Glutamatergic neuron (in vitro differentiated cells): ENCODE data around the gene SNX22. TPM values are rescaled to one million over a fixed set of nuclear protein-coding genes. Genes with fewer than 3 reads are reported as not detected.

Experiments
- DNase-seq: peaks from one replicate; pipeline ENCODE4 v3.0.0; 2022
- H3K27ac Mint-ChIP-seq: one replicate; pipeline ENCODE4 v1.8.0; 2020; ENCODE audit warnings: mild to moderate bottlenecking, mixed read lengths, inconsistent platforms; ENCODE audit not compliant: unreplicated experiment
- H3K27me3 Mint-ChIP-seq: one replicate; pipeline ENCODE4 v1.8.0; 2020; ENCODE audit warnings: mild to moderate bottlenecking, moderate library complexity, mixed read lengths, inconsistent platforms; ENCODE audit not compliant: unreplicated experiment
- H3K36me3 Mint-ChIP-seq: one replicate; pipeline ENCODE4 v1.8.0; 2020; ENCODE audit warnings: mild to moderate bottlenecking, mixed read lengths, inconsistent platforms; ENCODE audit not compliant: unreplicated experiment
- H3K4me1 Mint-ChIP-seq: one replicate; pipeline ENCODE4 v1.8.0; 2020; ENCODE audit warnings: mild to moderate bottlenecking, low read depth, mixed read lengths, inconsistent platforms; ENCODE audit not compliant: unreplicated experiment
- H3K4me3 Mint-ChIP-seq: one replicate; pipeline ENCODE4 v1.8.0; 2020; ENCODE audit warnings: mild to moderate bottlenecking, mixed read lengths, inconsistent platforms; ENCODE audit not compliant: unreplicated experiment
- H3K9me3 Mint-ChIP-seq: one replicate; pipeline ENCODE4 v1.8.0; 2020; ENCODE audit warnings: mild to moderate bottlenecking, moderate library complexity, mixed read lengths, inconsistent platforms; ENCODE audit not compliant: unreplicated experiment
- total RNA-seq: library from RNA; stranded (reverse); fragmentation: NEBNext Ultra II Directional; extraction: Animal tissue kit (Norgen Biotek cat#: 25700); gene quantifications from one replicate; pipeline ENCODE4 v1.2.1, GENCODE V29; 2021; ENCODE audit not compliant: unreplicated experiment
- TF ChIP-seq, protein P1 (sequence below): fragments of 200-600 bp; sonication (generic); IDR thresholded peaks from one replicate; pipeline ENCODE4 v1.5.0; 2021; ENCODE audit not compliant: partially characterized antibody, unreplicated experiment

The SNX22 gene
- total RNA-seq, 1 donor from 2014 or later = 4.6 TPM

DNA sequence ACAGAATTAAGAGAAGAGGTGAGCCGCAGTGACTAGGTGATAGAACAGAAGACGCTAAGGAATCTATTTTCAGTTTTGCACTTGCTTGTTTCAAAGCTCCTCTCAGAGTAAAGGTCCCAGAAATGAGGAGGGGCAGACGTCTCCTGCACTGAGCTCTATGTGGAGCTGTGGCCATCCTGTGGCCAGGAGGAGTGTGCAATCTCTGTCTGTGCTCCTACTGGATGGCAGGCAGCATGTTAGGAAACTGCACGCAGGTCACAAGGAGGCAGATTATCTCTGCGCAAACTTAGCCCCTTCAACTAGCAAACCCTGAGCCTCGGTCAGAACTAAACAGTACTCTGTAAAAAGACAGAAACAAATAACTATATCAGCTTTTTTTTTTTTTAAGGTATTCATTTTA lies 42.4 kb downstream of the SNX22 start:
- H3K27me3 Mint-ChIP-seq = no peaks in the 10 kb centered on the region
- peaks cover 3% of the 10 kb centered on the region for H3K4me1 Mint-ChIP-seq
- H3K36me3 Mint-ChIP-seq = no peaks in the 10 kb centered on the region
- DNase-seq = no peak
- no peak overlapping the region for H3K27ac Mint-ChIP-seq
- H3K4me3 Mint-ChIP-seq = no peak overlapping the region
- TF ChIP-seq, protein P1, sequence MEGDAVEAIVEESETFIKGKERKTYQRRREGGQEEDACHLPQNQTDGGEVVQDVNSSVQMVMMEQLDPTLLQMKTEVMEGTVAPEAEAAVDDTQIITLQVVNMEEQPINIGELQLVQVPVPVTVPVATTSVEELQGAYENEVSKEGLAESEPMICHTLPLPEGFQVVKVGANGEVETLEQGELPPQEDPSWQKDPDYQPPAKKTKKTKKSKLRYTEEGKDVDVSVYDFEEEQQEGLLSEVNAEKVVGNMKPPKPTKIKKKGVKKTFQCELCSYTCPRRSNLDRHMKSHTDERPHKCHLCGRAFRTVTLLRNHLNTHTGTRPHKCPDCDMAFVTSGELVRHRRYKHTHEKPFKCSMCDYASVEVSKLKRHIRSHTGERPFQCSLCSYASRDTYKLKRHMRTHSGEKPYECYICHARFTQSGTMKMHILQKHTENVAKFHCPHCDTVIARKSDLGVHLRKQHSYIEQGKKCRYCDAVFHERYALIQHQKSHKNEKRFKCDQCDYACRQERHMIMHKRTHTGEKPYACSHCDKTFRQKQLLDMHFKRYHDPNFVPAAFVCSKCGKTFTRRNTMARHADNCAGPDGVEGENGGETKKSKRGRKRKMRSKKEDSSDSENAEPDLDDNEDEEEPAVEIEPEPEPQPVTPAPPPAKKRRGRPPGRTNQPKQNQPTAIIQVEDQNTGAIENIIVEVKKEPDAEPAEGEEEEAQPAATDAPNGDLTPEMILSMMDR = no peak
- no peaks in the 10 kb centered on the region for H3K9me3 Mint-ChIP-seq

DNA sequence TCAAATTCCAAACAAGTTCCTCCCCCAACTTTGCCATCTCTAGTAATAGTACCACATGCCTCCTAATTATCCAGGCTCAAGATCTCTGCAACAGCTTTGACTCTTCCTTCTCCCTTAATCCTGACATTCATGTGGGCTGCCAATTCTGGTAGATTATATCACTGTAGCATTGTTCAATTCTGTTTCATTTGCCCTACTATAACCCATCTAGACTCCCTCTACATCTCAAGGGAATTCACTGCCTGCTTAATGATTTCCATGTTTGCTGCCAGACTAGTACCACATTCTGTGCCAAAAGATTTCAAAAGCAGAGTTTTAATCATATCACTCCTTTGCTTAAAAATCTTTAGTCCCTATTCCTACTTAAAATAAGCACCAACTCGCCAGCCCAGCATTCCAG lies 45.9 kb downstream of the SNX22 start:
- TF ChIP-seq, protein P1 = no peak
- peaks cover 3% of the 10 kb centered on the region for H3K4me1 Mint-ChIP-seq
- peak overlapping the region; percentile 13 for H3K27ac Mint-ChIP-seq
- no peaks in the 10 kb centered on the region for H3K36me3 Mint-ChIP-seq
- DNase-seq = no peak
- no peak overlapping the region for H3K4me3 Mint-ChIP-seq
- H3K27me3 Mint-ChIP-seq = no peaks in the 10 kb centered on the region
- no peaks in the 10 kb centered on the region for H3K9me3 Mint-ChIP-seq

DNA sequence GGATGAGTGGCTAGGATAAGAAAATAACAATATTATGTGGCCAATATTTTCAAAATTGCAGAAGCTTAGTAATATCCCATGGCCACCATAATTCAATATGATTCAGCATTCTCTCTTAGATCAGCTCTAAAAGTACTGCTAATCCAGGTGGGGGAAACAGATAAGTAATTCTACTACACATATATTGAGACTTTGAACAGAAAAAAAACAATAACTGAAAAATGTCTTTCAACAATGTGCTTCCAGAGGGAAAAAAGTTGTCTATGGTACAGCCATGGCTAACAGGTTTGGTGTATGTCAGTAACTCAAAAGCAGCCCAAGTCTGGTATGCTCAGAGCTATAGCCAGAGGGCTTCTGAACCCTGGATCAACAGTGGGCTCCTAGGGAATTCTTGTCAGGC lies 53.7 kb downstream of the SNX22 start:
- no peak for DNase-seq
- Mint-ChIP-seq H3K4me1 (peaks cover 14% of the 10 kb centered on the region), H3K4me3 (no peak overlapping the region), H3K27me3 (peaks cover 2% of the 10 kb centered on the region), H3K9me3 (no peaks in the 10 kb centered on the region), H3K36me3 (no peaks in the 10 kb centered on the region), H3K27ac (no peak overlapping the region)
- TF ChIP-seq, protein P1 = no peak

Other genes with a start within 250 kb of the SNX22 start
- gene DAPK2, start 105.2 kb upstream of the SNX22 start, total RNA-seq = 2.6 TPM
- 35.5 TPM for gene CIAO2A, start 57.9 kb upstream of the SNX22 start, total RNA-seq
- gene SNX1, start 55.7 kb upstream of the SNX22 start, total RNA-seq = 71.4 TPM
- gene PPIB, start 11.3 kb downstream of the SNX22 start, total RNA-seq = 228 TPM
- gene CSNK1G1, start 204.4 kb downstream of the SNX22 start, total RNA-seq = 34.2 TPM
- 4.7 TPM for gene PCLAF, start 229.7 kb downstream of the SNX22 start, total RNA-seq
- gene TRIP4, start 236.1 kb downstream of the SNX22 start, total RNA-seq = 48.7 TPM